ENCODE measurements around the gene RCL1. TPM values are rescaled to one million over a fixed set of nuclear protein-coding genes. Genes with fewer than 3 reads are reported as not detected.

RCL1 gene
- total and polyA plus RNA-seq, 8 donors = 11.3 to 153 (median 21.9) TPM

DNA sequence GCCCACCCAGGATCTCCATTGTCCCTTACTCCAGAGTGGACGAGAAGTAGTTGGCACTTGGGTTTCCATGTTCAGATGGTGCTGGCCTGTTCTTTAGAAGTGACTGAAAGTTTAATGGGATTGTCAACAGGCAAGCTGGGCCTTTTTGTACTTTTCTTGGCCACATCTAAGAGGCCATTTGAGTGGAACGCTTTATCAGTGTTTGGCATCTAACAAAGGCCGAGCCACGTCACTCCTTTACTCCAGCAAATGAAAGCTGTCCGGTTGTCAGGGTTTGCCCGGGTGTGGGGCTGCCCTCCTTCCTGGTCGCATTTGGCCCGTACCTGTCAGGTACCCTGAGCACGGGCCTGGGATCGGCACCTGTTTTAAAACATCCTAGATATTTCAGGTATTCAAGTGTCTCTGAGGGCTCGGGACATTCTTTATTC lies 71.5 kb downstream of the RCL1 start:
- 92 to 93% methylated on average over 11 of the region's 11 CpGs for WGBS, 2 donors
- no peaks in the 10 kb centered on the region for H3K27me3 ChIP-seq
- H3K4me1 ChIP-seq = no peaks in the 10 kb centered on the region
- DNase-seq (no peak), FAIRE-seq (no peak), ATAC-seq (no peak)
- TF ChIP-seq, protein P1, sequence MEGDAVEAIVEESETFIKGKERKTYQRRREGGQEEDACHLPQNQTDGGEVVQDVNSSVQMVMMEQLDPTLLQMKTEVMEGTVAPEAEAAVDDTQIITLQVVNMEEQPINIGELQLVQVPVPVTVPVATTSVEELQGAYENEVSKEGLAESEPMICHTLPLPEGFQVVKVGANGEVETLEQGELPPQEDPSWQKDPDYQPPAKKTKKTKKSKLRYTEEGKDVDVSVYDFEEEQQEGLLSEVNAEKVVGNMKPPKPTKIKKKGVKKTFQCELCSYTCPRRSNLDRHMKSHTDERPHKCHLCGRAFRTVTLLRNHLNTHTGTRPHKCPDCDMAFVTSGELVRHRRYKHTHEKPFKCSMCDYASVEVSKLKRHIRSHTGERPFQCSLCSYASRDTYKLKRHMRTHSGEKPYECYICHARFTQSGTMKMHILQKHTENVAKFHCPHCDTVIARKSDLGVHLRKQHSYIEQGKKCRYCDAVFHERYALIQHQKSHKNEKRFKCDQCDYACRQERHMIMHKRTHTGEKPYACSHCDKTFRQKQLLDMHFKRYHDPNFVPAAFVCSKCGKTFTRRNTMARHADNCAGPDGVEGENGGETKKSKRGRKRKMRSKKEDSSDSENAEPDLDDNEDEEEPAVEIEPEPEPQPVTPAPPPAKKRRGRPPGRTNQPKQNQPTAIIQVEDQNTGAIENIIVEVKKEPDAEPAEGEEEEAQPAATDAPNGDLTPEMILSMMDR (IDR thresholded peaks at IDR 0.05) = no peak
- intact Hi-C loops (cut with DNase I) = no loop called here
- H3K4me3 ChIP-seq = no peak overlapping the region
- no peaks in the 10 kb centered on the region for H3K9me3 ChIP-seq
- H3K27ac ChIP-seq = no peak overlapping the region
- peaks cover 5 to 7% (median 6%) of the 10 kb centered on the region in 3 donors for H3K36me3 ChIP-seq

GRCh38 chr9:4864698-4865097 lies 72.0 kb downstream of the RCL1 start:
- ATAC-seq (no peak), FAIRE-seq (no peak), DNase-seq (no peak)
- Histone ChIP-seq H3K4me3 (no peak overlapping the region), H3K27me3 (no peaks in the 10 kb centered on the region), H3K4me1 (no peaks in the 10 kb centered on the region), H3K27ac (no peak overlapping the region), H3K36me3 (peaks cover 5 to 7% (median 6%) of the 10 kb centered on the region in 3 donors), H3K9me3 (no peaks in the 10 kb centered on the region)
- 89 to 91% methylated on average over 6 of the region's 6 CpGs for WGBS, 2 donors
- TF ChIP-seq, protein P1 (IDR thresholded peaks at IDR 0.05) = no peak
- intact Hi-C loops (cut with DNase I) = no loop called here

- H3K27me3 ChIP-seq = no peaks in the 10 kb centered on the region
- TF ChIP-seq, protein P1 (IDR thresholded peaks at IDR 0.05) = no peak
- H3K27ac ChIP-seq = no peak overlapping the region
- H3K4me3 ChIP-seq = no peak overlapping the region
- FAIRE-seq (no peak), DNase-seq (no peak), ATAC-seq (no peak)
- H3K4me1 ChIP-seq = no peaks in the 10 kb centered on the region
- no peaks in the 10 kb centered on the region for H3K9me3 ChIP-seq
- H3K36me3 ChIP-seq = peaks cover 0 to 5% (median 0%) of the 10 kb centered on the region in 3 donors
- WGBS, 2 donors = 93 to 97% methylated on average over 7 of the region's 7 CpGs
- intact Hi-C loops (cut with DNase I) = no loop called here
Measured at GRCh38 chr9:4865681-4866080, 72.9 kb downstream of the RCL1 start.

DNA sequence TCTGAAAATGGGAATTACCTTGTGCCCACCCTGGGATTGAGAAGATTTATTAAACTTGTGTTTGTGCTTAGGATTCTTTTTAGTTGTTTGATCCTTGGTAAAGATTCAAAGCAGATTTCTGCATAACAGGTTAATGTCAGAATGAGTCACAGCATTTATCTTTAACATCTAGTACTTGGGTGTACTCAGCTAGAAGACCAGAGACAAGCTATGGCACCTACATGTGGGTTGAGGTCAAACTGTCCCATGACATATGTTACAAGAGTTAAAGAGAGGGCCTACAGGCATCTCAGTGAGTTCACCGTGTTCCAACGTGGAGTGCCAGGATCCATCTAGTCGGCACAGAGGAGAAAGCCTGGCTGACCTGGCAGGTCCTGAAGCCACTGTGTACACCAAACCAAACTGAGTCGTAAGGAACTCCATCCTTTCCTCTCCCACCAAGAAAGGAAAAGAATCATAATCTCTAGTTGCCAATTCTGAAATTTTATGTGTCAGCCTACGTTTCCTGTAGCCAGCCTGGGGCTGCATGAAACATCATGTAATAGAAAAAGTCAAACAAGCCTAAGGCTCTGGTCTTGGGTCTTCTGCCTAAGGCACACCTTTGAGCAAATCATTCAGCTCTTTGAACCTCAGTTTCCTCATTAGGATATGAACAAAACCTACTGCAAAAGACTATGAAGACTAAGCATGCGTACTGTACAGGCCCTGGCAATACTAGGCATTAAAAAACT lies 73.7 kb downstream of the RCL1 start:
- FAIRE-seq (no peak), ATAC-seq (no peak), DNase-seq (no peak)
- H3K27ac ChIP-seq = no peak overlapping the region
- H3K36me3 ChIP-seq = no peaks in the 10 kb centered on the region
- no peaks in the 10 kb centered on the region for H3K9me3 ChIP-seq
- no peaks in the 10 kb centered on the region for H3K4me1 ChIP-seq
- no peak overlapping the region for H3K4me3 ChIP-seq
- TF ChIP-seq, protein P1 (IDR thresholded peaks at IDR 0.05) = no peak
- intact Hi-C loops (cut with DNase I) = no loop called here
- 95 to 97% methylated on average over 6 of the region's 6 CpGs for WGBS, 2 donors
- no peaks in the 10 kb centered on the region for H3K27me3 ChIP-seq

DNA sequence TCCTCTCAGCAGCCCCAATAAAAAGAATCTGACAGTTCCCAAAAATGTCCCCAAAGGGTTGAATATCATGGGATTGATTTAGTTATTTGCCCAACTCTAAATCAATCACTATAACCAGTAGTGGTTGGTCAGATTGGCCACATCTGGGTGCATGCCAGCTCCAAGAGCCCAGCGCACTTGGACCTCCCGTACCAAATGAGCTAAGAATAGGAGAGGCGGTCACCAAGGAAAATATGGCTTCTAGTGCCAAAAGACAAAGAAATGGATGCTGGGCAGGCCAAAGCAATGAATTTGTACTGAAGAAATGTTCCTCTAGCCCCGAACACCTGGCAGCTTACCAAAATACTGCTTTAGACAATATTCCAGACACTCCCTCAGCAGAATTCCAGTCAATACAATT lies 80.3 kb downstream of the RCL1 start:
- 90 to 94% methylated on average over 4 of the region's 4 CpGs for WGBS, 2 donors
- no peak for ATAC-seq

More for the DNA sequence above, 80.3 kb downstream of the RCL1 start:
- TF ChIP-seq, protein P1 (IDR thresholded peaks at IDR 0.05) = no peak
- Histone ChIP-seq H3K4me1 (no peaks in the 10 kb centered on the region), H3K27ac (no peak overlapping the region), H3K4me3 (no peak overlapping the region), H3K36me3 (no peaks in the 10 kb centered on the region), H3K9me3 (no peaks in the 10 kb centered on the region), H3K27me3 (no peaks in the 10 kb centered on the region)
- FAIRE-seq = no peak
- intact Hi-C loops (cut with DNase I) = no loop called here
- DNase-seq = no peak

All from pancreas (tissue), 10 donors.